Activated T-cell treated with anti-CD3 and anti-CD28 coated beads, Interleukin-2, amount 50 U/mL, for 1 hour (primary cell): ENCODE data around the gene SGPL1.

Source experiments
- DNase-seq: peaks from one replicate; pipeline ENCODE4 v3.0.0-alpha.2; 2020

SGPL1 gene

GRCh38 chr10:70886921-70887665 is 71.3 kb downstream of the SGPL1 start:
- DNase-seq = no peak

DNA sequence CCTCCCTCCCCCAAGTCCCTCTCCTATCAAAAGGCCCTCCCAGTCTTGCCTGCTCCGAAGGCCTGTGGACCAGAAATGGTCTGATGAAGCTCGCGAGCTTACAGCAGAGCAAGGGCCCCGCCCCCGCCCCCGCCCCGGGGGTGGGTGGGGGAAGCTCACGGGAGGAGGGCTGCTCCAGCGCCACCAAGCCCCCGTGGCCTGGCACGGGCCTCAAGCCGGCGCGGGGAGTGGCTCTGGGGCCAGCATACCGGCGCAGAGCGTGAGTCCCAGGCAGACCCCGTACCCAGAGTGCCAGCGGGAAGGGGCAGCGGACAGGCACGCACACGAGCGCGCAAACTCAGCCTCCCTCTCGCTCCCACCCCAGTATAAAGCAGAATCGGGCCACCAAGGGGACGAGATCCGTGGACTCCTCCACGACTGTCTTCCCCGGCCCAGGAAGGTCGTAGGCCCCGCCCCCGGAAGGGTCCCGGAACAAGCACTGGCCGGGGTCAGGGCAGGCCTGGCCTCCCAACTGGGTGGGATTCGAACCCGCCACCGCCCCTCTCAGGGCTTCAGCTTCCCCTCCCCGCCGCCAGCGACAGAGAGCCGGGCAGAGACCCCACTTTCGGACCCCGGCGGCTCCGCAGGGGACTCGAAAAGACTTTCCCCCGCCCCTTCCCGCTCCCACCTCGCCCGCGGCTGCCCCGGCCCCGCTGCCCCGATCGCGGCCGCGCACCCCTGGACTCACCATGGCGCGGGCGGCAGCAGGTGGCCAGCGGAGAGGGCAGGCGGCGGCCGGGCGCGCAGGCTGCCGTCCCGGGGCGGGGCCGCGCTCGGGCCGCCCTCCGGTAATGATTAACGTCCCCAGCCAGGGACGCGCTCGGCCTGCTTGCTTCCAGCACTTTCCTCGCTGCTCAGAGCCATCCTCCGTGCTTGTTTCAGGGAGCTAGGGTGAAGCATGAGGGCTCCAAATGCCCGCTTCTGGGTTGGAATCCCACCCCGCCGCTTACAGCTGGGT is 72.4 kb downstream of the SGPL1 start, which contains the start of gene PCBD1:
PCBD1 (minus strand) TSS at position 762 of the 997 bp plus-strand sequence; CDS start at position 730, 32 bp downstream.
- DNase-seq = peak; percentile 79

DNA sequence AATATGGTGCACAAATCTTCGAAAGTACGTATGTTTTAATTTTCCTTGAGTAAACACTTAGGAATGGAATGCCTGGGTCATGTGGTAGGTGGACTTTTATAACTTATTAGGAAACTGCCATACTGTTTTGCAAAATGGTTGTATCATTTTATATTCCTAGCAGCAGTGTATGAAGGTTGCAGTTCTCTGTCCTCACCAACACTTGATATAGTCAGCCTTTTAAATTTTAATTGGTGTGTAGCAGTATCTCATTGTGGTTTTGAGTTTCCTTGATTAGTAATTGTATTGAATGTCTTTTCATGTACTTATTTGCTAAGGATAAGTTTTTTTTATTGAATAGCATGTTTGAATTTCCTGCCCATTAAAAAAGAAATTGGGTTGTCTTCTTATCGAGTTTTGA is 73.5 kb downstream of the SGPL1 start:
- DNase-seq = no peak

DNA sequence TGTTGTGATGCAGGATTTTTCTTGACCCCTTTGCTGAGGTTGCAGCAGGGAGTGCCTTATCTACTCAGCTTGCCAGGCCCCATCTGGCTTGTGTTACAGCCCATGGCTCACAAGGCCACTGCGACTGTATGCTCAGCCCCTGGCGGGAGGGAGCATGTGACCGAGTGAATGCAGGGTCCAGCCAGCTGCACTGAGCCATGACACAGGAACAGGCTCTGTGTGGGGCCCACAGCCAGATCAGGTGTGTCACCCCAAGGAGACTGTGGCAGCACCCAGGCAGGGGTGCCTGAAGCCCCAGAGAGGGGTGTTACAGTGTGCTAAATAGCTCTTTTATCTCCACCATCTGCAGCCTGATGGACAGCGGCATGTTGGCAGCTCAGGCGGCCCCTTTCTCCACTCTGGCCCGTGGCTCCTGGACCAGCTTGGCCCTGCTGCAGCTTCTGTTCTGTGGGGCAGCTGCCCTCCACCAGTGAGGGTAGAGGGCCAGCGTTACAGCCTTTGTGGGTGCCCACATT is 75.2 kb downstream of the SGPL1 start:
- no peak for DNase-seq

DNA sequence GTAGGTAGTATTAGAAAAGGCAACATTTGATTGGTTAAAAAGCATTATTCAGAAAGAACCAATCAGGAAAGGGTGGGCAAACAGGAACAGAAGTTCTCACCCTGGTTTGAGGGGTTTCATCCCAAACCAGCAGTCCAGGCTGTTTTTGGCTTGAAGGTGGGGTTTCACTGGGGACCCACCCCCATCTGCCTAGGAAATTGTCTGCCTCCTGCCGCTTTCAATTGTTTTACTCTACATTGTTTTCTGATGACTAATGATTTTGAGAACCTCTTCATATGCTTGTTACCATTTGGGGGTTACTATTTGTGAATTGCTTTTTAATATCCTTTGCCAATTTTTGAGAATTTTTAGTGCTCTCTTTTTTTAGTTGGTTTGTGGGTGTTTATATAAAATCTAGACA is 75.9 kb downstream of the SGPL1 start:
- DNase-seq = no peak

DNA sequence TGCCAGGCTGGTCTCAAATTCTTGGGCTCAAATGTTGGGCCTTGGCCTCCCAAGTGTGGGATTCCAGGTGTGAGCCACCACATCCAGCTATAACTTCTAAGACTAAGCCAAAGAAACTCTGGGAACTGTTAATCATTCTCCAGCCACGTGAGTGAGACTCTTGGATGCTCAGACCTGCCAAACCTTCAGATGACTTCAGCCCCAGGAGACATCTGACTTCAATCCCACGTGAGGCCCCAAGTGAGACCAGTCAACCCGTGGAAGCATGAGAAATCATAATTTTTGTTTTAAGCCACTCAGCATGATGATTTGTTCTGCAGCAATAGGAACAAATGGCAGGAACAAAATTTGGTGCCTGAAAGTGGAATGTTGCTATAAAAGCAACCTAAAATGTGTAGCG is 76.9 kb downstream of the SGPL1 start:
- DNase-seq = no peak

- DNase-seq = no peak
Observed at GRCh38 chr10:70893227-70894006, 77.7 kb downstream of the SGPL1 start.

GRCh38 chr10:70894416-70894815 is 78.7 kb downstream of the SGPL1 start:
- DNase-seq = no peak

GRCh38 chr10:70896551-70896950 is 80.8 kb downstream of the SGPL1 start:
- no peak for DNase-seq

DNA sequence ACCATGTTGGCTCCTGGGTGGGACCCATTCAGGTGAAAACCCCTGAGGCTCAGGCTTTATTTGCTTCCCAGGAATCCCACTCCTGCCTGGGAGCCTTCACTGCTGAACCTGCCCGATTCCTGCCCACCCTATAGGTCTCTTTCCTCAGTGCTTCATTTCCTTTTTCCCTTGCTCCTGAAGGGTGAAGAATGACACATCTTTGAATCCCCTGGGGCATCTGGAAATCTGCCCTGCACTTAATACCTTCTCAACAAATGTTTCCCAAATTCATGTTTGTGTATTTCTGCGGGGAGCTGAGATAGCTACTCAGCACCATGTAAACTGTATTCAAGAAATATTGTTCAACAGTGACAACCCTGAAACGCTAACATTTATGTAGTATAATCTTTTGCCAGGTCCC is 82.9 kb downstream of the SGPL1 start:
- no peak for DNase-seq

- DNase-seq = no peak
Observed at GRCh38 chr10:70899096-70899495, 83.3 kb downstream of the SGPL1 start.

- DNase-seq = no peak
Observed at GRCh38 chr10:70901276-70901878, 85.6 kb downstream of the SGPL1 start.

DNA sequence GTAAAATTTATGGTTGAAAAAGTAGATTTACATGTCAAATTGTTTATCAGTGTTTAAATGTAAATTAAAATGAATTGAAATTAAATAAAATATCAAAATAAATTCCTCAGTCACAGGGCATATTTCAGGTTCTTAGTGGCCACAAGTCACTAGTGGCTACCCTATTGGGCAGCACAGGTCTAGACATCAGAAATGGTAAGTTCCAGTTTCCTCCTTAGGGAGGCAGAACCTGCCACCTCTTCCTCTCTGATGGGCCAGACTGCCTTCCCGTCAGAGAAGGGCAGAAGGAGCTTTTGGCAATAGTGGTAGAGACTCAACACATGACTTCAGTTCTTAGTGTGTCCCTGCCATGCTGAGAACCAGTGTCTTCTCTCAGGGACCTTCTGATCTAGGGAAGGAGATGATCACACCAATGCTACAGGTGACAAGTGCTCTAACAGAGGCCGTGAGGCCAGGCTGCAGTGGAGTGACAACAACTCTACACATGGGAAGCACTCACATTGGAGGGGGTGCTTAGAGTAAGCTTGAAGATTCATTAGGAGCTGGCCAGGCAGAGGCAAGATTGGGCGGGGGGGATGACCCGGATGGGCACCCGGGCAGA is 87.0 kb downstream of the SGPL1 start:
- DNase-seq = no peak

DNA sequence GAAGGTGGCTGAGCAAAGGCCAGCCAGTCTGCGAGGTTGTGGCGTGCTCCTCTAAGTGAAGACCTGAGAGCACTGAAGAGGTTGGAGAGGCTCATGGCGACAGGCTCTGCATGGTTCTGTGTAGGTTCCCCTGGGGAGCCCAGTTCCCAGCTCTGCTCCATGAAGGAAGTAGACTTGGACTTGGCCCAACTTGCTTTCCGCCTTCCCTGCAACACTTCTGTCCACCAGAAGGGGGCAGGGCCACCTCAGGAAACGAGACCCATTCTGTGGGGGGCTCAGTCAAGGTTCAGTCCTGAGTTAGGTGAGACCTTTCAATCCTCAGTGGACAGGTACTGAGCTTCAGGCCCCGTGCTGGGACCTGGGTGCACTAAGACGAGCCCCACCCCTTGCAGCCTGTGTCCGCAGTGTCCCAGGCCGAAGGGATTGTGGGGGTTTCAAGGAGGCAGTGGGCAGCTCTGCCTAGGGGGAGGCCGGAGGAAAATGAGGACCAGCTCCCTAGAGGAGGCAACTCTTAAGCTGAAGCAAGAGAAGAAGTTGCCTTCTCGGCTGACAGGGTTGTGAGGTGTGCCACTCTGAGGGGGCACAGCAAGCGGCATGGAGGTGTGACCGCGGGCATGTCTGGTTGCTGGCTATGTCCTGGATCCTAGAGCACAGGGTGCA is 87.6 kb downstream of the SGPL1 start:
- peak; percentile 31 for DNase-seq

GRCh38 chr10:70905071-70906021 is 89.6 kb downstream of the SGPL1 start:
- DNase-seq = no peak

- no peak for DNase-seq
Observed at GRCh38 chr10:70906031-70906783, 90.5 kb downstream of the SGPL1 start.

- no peak for DNase-seq
Observed at GRCh38 chr10:70906953-70907636, 91.3 kb downstream of the SGPL1 start.

GRCh38 chr10:70907637-70908405 is 92.1 kb downstream of the SGPL1 start:
- DNase-seq = no peak
